Measurements from ENCODE around the gene KITLG. TPM values are rescaled to one million over a fixed set of nuclear protein-coding genes. Genes with fewer than 3 reads are reported as not detected.

Gene KITLG
- total and polyA plus RNA-seq, 12 donors: 1.9 to 22.7 (median 9.5) TPM

GRCh38 chr12:88544991-88545980, 35.0 kb downstream of the KITLG start:
- Histone ChIP-seq H3K4me1 (replicated peaks in 1 of 2) (peaks cover 0 to 8% of the 10 kb centered on the region in 2 donors), H3K36me3 (replicated peaks in 1 of 2) (no peaks in the 10 kb centered on the region), H3K27me3 (no peaks in the 10 kb centered on the region), H3K9me3 (replicated peaks in 1 of 3) (no peaks in the 10 kb centered on the region), H3K27ac (no peak overlapping the region), H3K4me3 (no peak overlapping the region)
- TF ChIP-seq CTCF (IDR thresholded peaks at IDR 0.05): no peak
- intact Hi-C loops (cut with DNase I): no loop called here
- WGBS, 4 donors: 90 to 92% (median 92%) methylated on average over 10 of the region's 10 CpGs
- no peak for DNase-seq

GRCh38 chr12:88539893-88540292, 40.4 kb downstream of the KITLG start:
- no peak for DNase-seq
- intact Hi-C loops (cut with DNase I): no loop called here
- Histone ChIP-seq H3K36me3 (replicated peaks in 1 of 2) (no peaks in the 10 kb centered on the region), H3K9me3 (replicated peaks in 1 of 3) (no peaks in the 10 kb centered on the region), H3K27ac (no peak overlapping the region), H3K27me3 (no peaks in the 10 kb centered on the region), H3K4me3 (no peak overlapping the region), H3K4me1 (replicated peaks in 1 of 2) (peaks cover 5 to 6% of the 10 kb centered on the region in 2 donors)
- no peak for TF ChIP-seq POLR2A (IDR thresholded peaks at IDR 0.05)
- TF ChIP-seq CTCF (IDR thresholded peaks at IDR 0.05): no peak
- WGBS, 4 donors: 0% methylated on average over 1 of the region's 1 CpG

DNA sequence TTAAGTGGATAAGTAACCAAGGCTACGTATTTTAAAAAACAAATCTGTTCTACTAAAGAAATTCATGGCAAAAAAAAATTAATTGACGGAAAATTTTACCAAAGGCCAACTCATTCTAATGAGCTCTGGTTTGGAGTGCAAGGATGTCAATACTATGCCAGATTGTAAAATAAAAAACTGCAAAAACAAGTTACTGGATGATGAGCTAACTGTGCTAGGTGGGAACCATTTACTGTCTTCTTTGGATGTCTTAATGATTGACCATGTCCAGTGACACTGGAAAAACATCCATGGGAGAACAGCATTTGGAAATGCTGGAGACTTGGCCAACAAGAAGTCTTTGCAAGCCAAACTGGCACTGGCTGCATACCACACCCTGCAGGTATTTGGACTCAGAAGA, 41.6 kb downstream of the KITLG start:
- Histone ChIP-seq H3K27ac (no peak overlapping the region), H3K27me3 (no peaks in the 10 kb centered on the region), H3K4me1 (replicated peaks in 1 of 2) (peaks cover 5 to 6% of the 10 kb centered on the region in 2 donors), H3K4me3 (no peak overlapping the region), H3K36me3 (replicated peaks in 1 of 2) (no peaks in the 10 kb centered on the region), H3K9me3 (replicated peaks in 1 of 3) (no peaks in the 10 kb centered on the region)
- intact Hi-C loops (cut with DNase I): no loop called here
- TF ChIP-seq CTCF (IDR thresholded peaks at IDR 0.05) (no peak), POLR2A (IDR thresholded peaks at IDR 0.05) (no peak)
- no peak for DNase-seq
- 95 to 98% (median 95%) methylated on average over 2 of the region's 2 CpGs for WGBS, 4 donors

DNA sequence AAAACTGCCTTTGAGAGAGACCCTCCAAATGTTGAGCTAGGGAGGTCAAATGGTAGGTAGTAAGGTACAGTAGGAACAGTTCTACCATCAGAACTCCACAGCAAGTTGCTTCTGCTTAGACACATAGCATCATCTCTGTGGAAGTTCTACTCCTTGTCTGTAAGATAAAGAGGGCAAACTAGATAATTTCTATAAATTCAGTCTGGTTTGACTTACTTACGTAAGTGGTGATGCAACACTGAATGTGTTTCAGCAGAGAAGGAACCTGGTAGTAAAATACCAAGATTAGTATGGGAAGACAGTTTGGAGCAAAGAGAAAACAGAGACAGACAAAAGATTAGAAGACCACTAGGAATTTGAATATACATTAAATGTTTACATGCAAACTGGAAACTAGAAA, 42.0 kb downstream of the KITLG start:
- Histone ChIP-seq H3K9me3 (replicated peaks in 1 of 3) (no peaks in the 10 kb centered on the region), H3K4me3 (no peak overlapping the region), H3K27me3 (no peaks in the 10 kb centered on the region), H3K36me3 (replicated peaks in 1 of 2) (no peaks in the 10 kb centered on the region), H3K27ac (no peak overlapping the region), H3K4me1 (replicated peaks in 1 of 2) (peaks cover 5 to 6% of the 10 kb centered on the region in 2 donors)
- 91 to 96% (median 94%) methylated on average over 1 of the region's 1 CpG for WGBS, 4 donors
- intact Hi-C loops (cut with DNase I): no loop called here
- TF ChIP-seq POLR2A (IDR thresholded peaks at IDR 0.05) (no peak), CTCF (IDR thresholded peaks at IDR 0.05) (no peak)
- DNase-seq: no peak

All from adrenal gland (tissue), 12 donors.